Lung (tissue), 12 donors: Measurements from ENCODE around the gene CELA1. TPM values are rescaled to one million over a fixed set of nuclear protein-coding genes. Genes with fewer than 3 reads are reported as not detected.
"Not testable (repeated sequence)": the region's sequence is repeated elsewhere in the genome, so short reads cannot be mapped to it uniquely, and the experiment has no call there.

ENCODE experiments used
- ATAC-seq: fragments of 200-7000 bp; cut with Tn5 transposase; one replicate; pipeline ENCODE4 v1.9.1; 2020; ENCODE audit warnings: moderate number of reproducible peaks; ENCODE audit not compliant: insufficient read depth, low FRiP score
- DNase-seq, 3 donors: peaks; one replicate each; pipeline ENCODE4 v3.0.0-alpha.2; 2013 to 2017
- H3K27ac ChIP-seq, 2 donors: one replicate each; pipeline ENCODE4 v1.5.1; 2013; ENCODE audit warnings: mild to moderate bottlenecking in 2 of 2, moderate library complexity in 2 of 2, control low read depth in 1 of 2, inconsistent platforms in 1 of 2, low read depth in 1 of 2, low read length in 1 of 2
- H3K27me3 ChIP-seq, 3 donors: one replicate each; pipeline ENCODE4 v1.5.1; 2013; ENCODE audit warnings: low read length in 2 of 3; ENCODE audit not compliant: control insufficient read depth in 3 of 3, insufficient read depth in 3 of 3
- H3K36me3 ChIP-seq, 4 donors: one replicate each; pipeline ENCODE4 v1.5.1; 2013; ENCODE audit warnings: low read length in 4 of 4, mild to moderate bottlenecking in 1 of 4, moderate library complexity in 1 of 4; ENCODE audit not compliant: control insufficient read depth in 4 of 4, insufficient read depth in 4 of 4
- H3K4me1 ChIP-seq, 5 donors: one replicate each; pipeline ENCODE4 v1.5.1; 2013; ENCODE audit warnings: low read length in 5 of 5, mild to moderate bottlenecking in 2 of 5, moderate library complexity in 1 of 5; ENCODE audit not compliant: control insufficient read depth in 5 of 5, insufficient read depth in 5 of 5
- H3K4me3 ChIP-seq: one replicate; pipeline ENCODE4 v1.5.1; 2013; ENCODE audit warnings: mild to moderate bottlenecking, control low read depth, moderate library complexity
- H3K9ac ChIP-seq, 2 donors: one replicate each; pipeline ENCODE4 v1.5.1; 2013; ENCODE audit warnings: low read length in 2 of 2, control low read depth in 1 of 2; ENCODE audit not compliant: insufficient read depth in 1 of 2
- H3K9me3 ChIP-seq, 4 donors: one replicate each; pipeline ENCODE4 v1.5.1; 2013; ENCODE audit warnings: low read length in 3 of 4, mild to moderate bottlenecking in 1 of 4, moderate library complexity in 1 of 4; ENCODE audit not compliant: control insufficient read depth in 4 of 4, insufficient read depth in 3 of 4
- WGBS, 2 donors: extraction: QIAGEN DNeasy Blood & Tissue Kit; methylation state at CpG; one replicate each; pipeline ENCODE4 v1.1.7; 2013; 5-methylcytosine and 5-hydroxymethylcytosine counted together
- polyA plus RNA-seq, 2 donors: library from polyadenylated mRNA; stranded (reverse); fragments of 200-250 nt; gene quantifications; one replicate each; pipeline ENCODE4 v1.2.1, GENCODE V29; 2013
- total RNA-seq, 2 donors: library from RNA; depleted of rRNA in 1 of 2; stranded (reverse); fragments of >200 nt in 1 of 2; gene quantifications; one replicate each; pipeline ENCODE4 v1.2.1, GENCODE V29; 2014 to 2021
- TF ChIP-seq, protein P1 (sequence below): IDR thresholded peaks from 2 replicates; pipeline ENCODE4 v1.5.1; 2012; ENCODE audit warnings: mild to moderate bottlenecking; ENCODE audit errors: control extremely low read depth, extremely low read depth
- donor health status: control.
- donor health status: control.
- donor health status: Bipolar disorder and iron deficiency.
- donor health status: healthy.
- donor health status: DM: yes; HTN: yes; CAD: no.

CELA1 gene
- total and polyA plus RNA-seq, 4 donors: 0.05 TPM; not detected in 3

DNA sequence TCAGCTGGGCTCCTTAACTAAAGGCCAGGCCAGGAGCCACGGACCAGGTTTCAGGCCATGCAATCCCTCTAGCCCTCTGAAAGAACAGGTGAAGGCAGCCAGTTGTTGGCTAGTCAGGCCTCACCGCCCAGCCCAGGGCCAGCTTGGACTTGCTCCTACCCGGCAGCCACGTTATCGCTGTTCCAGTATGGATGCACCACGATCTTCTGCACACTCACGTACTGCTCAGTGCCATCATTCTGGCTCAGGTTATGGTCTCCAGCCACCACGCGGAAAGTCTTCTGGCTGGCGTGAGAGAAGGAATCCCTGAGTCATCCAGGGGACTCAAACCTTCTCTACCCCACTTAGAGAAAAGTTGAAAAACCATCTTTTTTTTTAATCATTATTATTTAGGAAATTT is 4.1 kb downstream of the CELA1 start:
- Histone ChIP-seq H3K27ac (no peak overlapping the region), H3K27me3 (no peaks in the 10 kb centered on the region), H3K4me1 (no peaks in the 10 kb centered on the region), H3K9ac (no peak overlapping the region), H3K9me3 (no peaks in the 10 kb centered on the region), H3K4me3 (no peak overlapping the region), H3K36me3 (no peaks in the 10 kb centered on the region)
- ATAC-seq (no peak), DNase-seq (no peak)
- TF ChIP-seq, protein P1, sequence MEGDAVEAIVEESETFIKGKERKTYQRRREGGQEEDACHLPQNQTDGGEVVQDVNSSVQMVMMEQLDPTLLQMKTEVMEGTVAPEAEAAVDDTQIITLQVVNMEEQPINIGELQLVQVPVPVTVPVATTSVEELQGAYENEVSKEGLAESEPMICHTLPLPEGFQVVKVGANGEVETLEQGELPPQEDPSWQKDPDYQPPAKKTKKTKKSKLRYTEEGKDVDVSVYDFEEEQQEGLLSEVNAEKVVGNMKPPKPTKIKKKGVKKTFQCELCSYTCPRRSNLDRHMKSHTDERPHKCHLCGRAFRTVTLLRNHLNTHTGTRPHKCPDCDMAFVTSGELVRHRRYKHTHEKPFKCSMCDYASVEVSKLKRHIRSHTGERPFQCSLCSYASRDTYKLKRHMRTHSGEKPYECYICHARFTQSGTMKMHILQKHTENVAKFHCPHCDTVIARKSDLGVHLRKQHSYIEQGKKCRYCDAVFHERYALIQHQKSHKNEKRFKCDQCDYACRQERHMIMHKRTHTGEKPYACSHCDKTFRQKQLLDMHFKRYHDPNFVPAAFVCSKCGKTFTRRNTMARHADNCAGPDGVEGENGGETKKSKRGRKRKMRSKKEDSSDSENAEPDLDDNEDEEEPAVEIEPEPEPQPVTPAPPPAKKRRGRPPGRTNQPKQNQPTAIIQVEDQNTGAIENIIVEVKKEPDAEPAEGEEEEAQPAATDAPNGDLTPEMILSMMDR: no peak
- WGBS, 2 donors: 90 to 94% methylated on average over 10 of the region's 10 CpGs

DNA sequence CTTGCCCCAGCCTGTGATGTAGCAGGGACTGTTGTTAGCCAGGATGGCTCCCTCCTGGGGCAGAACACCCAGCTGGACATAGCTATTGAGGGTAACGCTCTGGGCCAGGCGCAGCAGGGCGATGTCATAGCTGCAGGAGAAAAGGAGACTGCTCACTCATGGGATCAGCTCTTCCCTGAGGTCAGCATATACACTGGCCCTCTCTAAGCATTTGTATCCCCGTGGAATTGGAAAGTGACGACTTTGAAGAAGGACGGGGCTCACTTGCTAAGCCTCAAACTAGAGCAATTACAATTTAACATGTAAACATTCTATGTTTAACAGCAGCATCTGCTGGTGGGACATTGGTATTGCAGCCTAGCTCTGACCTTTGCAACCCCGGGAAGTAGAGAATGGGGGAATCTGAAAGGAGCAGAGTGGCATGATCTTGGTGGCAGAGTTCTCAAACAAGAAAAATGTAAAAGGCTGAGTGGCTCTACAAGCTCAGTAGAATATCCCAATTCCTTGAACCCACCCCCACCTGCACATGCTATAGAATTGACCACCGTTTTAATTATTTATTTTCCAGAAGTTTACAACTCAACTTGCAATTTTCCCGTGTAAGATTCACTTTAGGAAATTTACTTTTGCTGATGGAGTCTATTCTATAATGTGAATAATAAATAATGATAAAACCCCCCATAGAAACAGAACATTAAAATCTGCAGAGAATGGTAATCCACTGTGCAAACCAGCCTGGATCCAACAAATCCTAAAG is 5.0 kb downstream of the CELA1 start:
- H3K27ac ChIP-seq: peak overlapping the region in 1 of 2 donors; percentile 30
- H3K36me3 ChIP-seq: no peaks in the 10 kb centered on the region
- no peaks in the 10 kb centered on the region for H3K27me3 ChIP-seq
- H3K4me3 ChIP-seq: no peak overlapping the region
- peak overlapping the region in 1 of 2 donors; percentile 15 for H3K9ac ChIP-seq
- no peaks in the 10 kb centered on the region for H3K4me1 ChIP-seq
- 33 to 49% methylated on average over 9 of the region's 9 CpGs for WGBS, 2 donors
- H3K9me3 ChIP-seq: no peaks in the 10 kb centered on the region
- DNase-seq: peak; percentile 73 to 86 (median 82)
- ATAC-seq: peak; percentile 77
- TF ChIP-seq, protein P1: peak; percentile 99

DNA sequence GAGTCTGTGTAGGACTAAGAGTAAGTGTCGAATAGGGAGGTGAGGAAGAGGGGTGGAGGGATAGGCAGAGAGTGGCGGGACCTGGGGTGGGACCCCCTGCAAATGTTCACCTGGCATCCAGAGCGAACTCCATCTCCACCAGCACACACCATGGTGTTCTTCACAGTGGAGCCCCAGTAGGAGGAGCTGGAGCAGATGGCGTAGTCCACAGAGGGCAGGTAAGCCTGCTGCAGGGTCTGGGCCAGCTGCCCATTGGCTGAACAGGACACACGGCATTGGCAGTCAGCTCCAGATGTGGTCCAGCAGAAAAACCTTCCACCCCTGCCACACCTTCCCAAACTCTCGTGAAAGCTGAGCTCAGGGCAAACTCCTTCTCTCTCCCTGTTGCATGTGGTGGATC is 6.7 kb downstream of the CELA1 start:
- TF ChIP-seq, protein P1: no peak
- no peak for ATAC-seq
- no peak overlapping the region for H3K4me3 ChIP-seq
- WGBS, 2 donors: 91 to 92% methylated on average over 6 of the region's 6 CpGs
- no peaks in the 10 kb centered on the region for H3K36me3 ChIP-seq
- H3K9me3 ChIP-seq: no peaks in the 10 kb centered on the region
- H3K27ac ChIP-seq: no peak overlapping the region
- H3K27me3 ChIP-seq: no peaks in the 10 kb centered on the region
- H3K9ac ChIP-seq: no peak overlapping the region
- DNase-seq: no peak
- H3K4me1 ChIP-seq: no peaks in the 10 kb centered on the region

DNA sequence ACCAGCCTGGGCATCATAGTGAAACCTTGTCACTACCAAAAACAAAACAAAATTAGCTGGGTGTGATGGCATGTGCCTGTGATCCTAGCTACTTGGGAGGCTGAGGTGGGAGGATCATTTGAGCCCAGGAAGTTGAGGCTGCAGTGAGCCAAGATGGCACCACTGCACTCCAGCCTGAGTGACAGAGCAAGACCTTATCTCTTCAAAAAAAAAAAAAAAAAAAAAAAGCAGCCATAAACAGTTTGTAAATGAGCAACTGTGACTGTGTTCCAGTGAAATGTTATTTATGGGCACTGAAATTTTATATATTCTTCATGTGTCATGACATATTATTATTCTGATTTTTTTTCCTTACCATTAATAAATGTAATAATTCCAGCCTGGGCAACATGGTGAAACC is 9.1 kb downstream of the CELA1 start:
- DNase-seq, H3K4me1 ChIP-seq, H3K27ac ChIP-seq, H3K9ac ChIP-seq, H3K9me3 ChIP-seq, H3K36me3 ChIP-seq, H3K27me3 ChIP-seq, H3K4me3 ChIP-seq, ATAC-seq: not testable (repeated sequence)
